SK-N-SH (cell line): ENCODE data around the gene POPDC3. TPM values are rescaled to one million over a fixed set of nuclear protein-coding genes. Genes with fewer than 3 reads are reported as not detected.

Experiments used
- CTCF ChIA-PET: fragments of 300-600, 350-600 bp; formaldehyde crosslinking; extraction: SDS; loops from one replicate; lab custom pipeline; 2021; lab: Yijun Ruan, JAX
- POLR2A ChIA-PET: fragments of 350-600 bp; sonication (Branson Sonifier 250); formaldehyde crosslinking; extraction: SDS; loops from one replicate; lab custom pipeline; 2020; ENCODE audit warnings: antibody characterized with exemption, inconsistent platforms; lab: Yijun Ruan, JAX
- DNase-seq: peaks from one replicate; pipeline ENCODE4 v3.0.0; 2012
- H2AFZ ChIP-seq: fragments of 200-600 bp; sonication (generic); 2 replicates; pipeline ENCODE4 v1.8.1; 2016; ENCODE audit warnings: antibody characterized with exemption, mild to moderate bottlenecking, low read depth
- H3F3A ChIP-seq: fragments of 200-600 bp; sonication (generic); replicated peaks from 2 replicates; pipeline ENCODE3; 2016; ENCODE audit warnings: antibody characterized with exemption, mild to moderate bottlenecking; ENCODE audit not compliant: insufficient read depth
- H3K27ac ChIP-seq, 2 experiments: fragments of 200-500 bp in 1 of 2; fragments of 200-600 bp in 1 of 2; sonication (Bioruptor generic) in 1 of 2; sonication (generic), shearing (Covaris generic) in 1 of 2; 2 replicates each; pipeline versions ENCODE4 v1.5.1 to v1.6.1; 2014 to 2016; ENCODE audit warnings: low read depth in 2 of 2, inconsistent platforms in 1 of 2, low read length in 1 of 2, mild to moderate bottlenecking in 1 of 2, mixed read lengths in 1 of 2
- H3K27me3 ChIP-seq: fragments of 200-600 bp; sonication (generic), shearing (Covaris generic); 2 replicates; pipeline ENCODE4 v1.6.1; 2016; ENCODE audit warnings: mixed run types; ENCODE audit not compliant: insufficient read depth
- H3K36me3 ChIP-seq, 2 experiments: fragments of 200-500 bp in 1 of 2; fragments of 200-600 bp in 1 of 2; sonication (Bioruptor generic) in 1 of 2; sonication (generic) in 1 of 2; replicated peaks in 1 of 2; 2 replicates each; pipeline versions ENCODE3 to v1.5.1; 2014 to 2016; ENCODE audit warnings: low read length in 1 of 2, mild to moderate bottlenecking in 1 of 2; ENCODE audit not compliant: insufficient read depth in 2 of 2, control insufficient read depth in 1 of 2
- H3K4me1 ChIP-seq, 2 experiments: fragments of 200-500 bp in 1 of 2; fragments of 200-600 bp in 1 of 2; sonication (Bioruptor generic) in 1 of 2; sonication (generic), shearing (Covaris generic) in 1 of 2; 2 replicates each; pipeline versions ENCODE4 v1.5.1 to v1.6.1; 2014 to 2016; ENCODE audit warnings: low read depth in 1 of 2, low read length in 1 of 2, mixed run types in 1 of 2; ENCODE audit not compliant: insufficient read depth in 2 of 2, control insufficient read depth in 1 of 2
- H3K4me2 ChIP-seq: fragments of 200-600 bp; sonication (generic), shearing (Covaris generic); 2 replicates; pipeline ENCODE4 v1.6.1; 2017; ENCODE audit warnings: mixed run types
- H3K4me3 ChIP-seq, 2 experiments: fragments of 200-500 bp in 1 of 2; fragments of 200-600 bp in 1 of 2; sonication (Bioruptor generic) in 1 of 2; sonication (generic), shearing (Covaris generic) in 1 of 2; 2 replicates each; pipeline versions ENCODE4 v1.5.1 to v1.8.1; 2014 to 2016; ENCODE audit warnings: low read depth in 2 of 2, inconsistent platforms in 1 of 2, low read length in 1 of 2, mild to moderate bottlenecking in 1 of 2, mixed read lengths in 1 of 2, moderate library complexity in 1 of 2
- H3K79me2 ChIP-seq: fragments of 200-600 bp; sonication (generic); 2 replicates; pipeline ENCODE4 v1.8.1; 2017; ENCODE audit warnings: mild to moderate bottlenecking; ENCODE audit not compliant: insufficient read depth
- H3K9ac ChIP-seq: fragments of 200-600 bp; sonication (generic); 2 replicates; pipeline ENCODE4 v1.6.1; 2017; ENCODE audit warnings: mixed run types
- H3K9me2 ChIP-seq: fragments of 200-600 bp; sonication (generic); 2 replicates; pipeline ENCODE4 v1.6.1; 2017; ENCODE audit warnings: mixed run types
- H3K9me3 ChIP-seq: fragments of 200-600 bp; sonication (generic); 2 replicates; pipeline ENCODE4 v1.6.1; 2017; ENCODE audit warnings: mixed run types, mild to moderate bottlenecking, moderate library complexity
- H4K20me1 ChIP-seq: fragments of 200-600 bp; sonication (generic); 2 replicates; pipeline ENCODE4 v1.6.1; 2017; ENCODE audit warnings: mild to moderate bottlenecking, mixed run types; ENCODE audit not compliant: insufficient read depth
- EZH2phosphoT487 ChIP-seq: fragments of 200-600 bp; sonication (generic); IDR thresholded peaks from 2 replicates; pipeline ENCODE4 v1.6.1; 2017; ENCODE audit warnings: low read depth, mixed run types, mild to moderate bottlenecking, antibody characterized with exemption, moderate library complexity, borderline replicate concordance
- GABPA ChIP-seq: IDR thresholded peaks from 2 replicates; pipeline ENCODE4 v1.4.0; 2012; ENCODE audit warnings: low read depth, mild to moderate bottlenecking
- JUND ChIP-seq: IDR thresholded peaks from 2 replicates; pipeline ENCODE4 v1.4.0; 2012
- NFIC ChIP-seq: IDR thresholded peaks from 2 replicates; pipeline ENCODE4 v1.4.0; 2012; ENCODE audit warnings: borderline replicate concordance
- POLR2AphosphoS5 ChIP-seq: IDR thresholded peaks from 2 replicates; pipeline ENCODE4 v1.6.1; 2012; ENCODE audit warnings: low read depth, low read length
- RAD21 ChIP-seq: IDR thresholded peaks from 2 replicates; pipeline ENCODE4 v1.6.1; 2012; ENCODE audit warnings: mild to moderate bottlenecking, low read length
- RFX5 ChIP-seq: IDR thresholded peaks from 2 replicates; pipeline ENCODE4 v1.6.1; 2012; ENCODE audit warnings: mild to moderate bottlenecking, improper control_type of control experiment, low read length
- RXRA ChIP-seq: IDR thresholded peaks from 2 replicates; pipeline ENCODE4 v1.4.0; 2012; ENCODE audit warnings: low read depth, mild to moderate bottlenecking, borderline replicate concordance
- SIN3A ChIP-seq: IDR thresholded peaks from 2 replicates; pipeline ENCODE4 v1.6.1; 2012; ENCODE audit warnings: low read depth, mild to moderate bottlenecking, low read length, moderate library complexity, borderline replicate concordance
- TAF1 ChIP-seq: IDR thresholded peaks from 2 replicates; pipeline ENCODE4 v1.6.1; 2012; ENCODE audit warnings: low read depth, mild to moderate bottlenecking, low read length, moderate library complexity, borderline replicate concordance
- YY1 ChIP-seq: IDR thresholded peaks from 2 replicates; pipeline ENCODE4 v1.4.0; 2012; ENCODE audit warnings: low read depth, mild to moderate bottlenecking
- WGBS: methylation state at CpG from one replicate; pipeline ENCODE4 v1.1.6; 2017; ENCODE audit warnings: low lambda C conversion rate; 5-methylcytosine and 5-hydroxymethylcytosine counted together
- polyA plus RNA-seq, 3 experiments: library from polyadenylated mRNA; depleted of rRNA; stranded (reverse); fragments of >200 nt; gene quantifications; 2 replicates each; pipeline ENCODE4 v1.2.3, GENCODE V29; 2012
- TF ChIP-seq, protein P1 (sequence below): IDR thresholded peaks from 2 replicates; pipeline ENCODE4 v1.6.1; 2012; ENCODE audit warnings: mild to moderate bottlenecking, low read depth, low read length, moderate library complexity
- TF ChIP-seq, protein P2 (sequence below): IDR thresholded peaks from 2 replicates; pipeline ENCODE4 v1.4.0; 2012; ENCODE audit warnings: low read depth, borderline replicate concordance
- TF ChIP-seq, protein P3 (sequence below): fragments of 150-350 bp; IDR thresholded peaks from 2 replicates; pipeline ENCODE4 v1.6.1; 2016; ENCODE audit warnings: mild to moderate bottlenecking, low read depth, low read length
- TF ChIP-seq, protein P4 (sequence below): fragments of 150-350 bp; IDR thresholded peaks from 2 replicates; pipeline ENCODE4 v1.6.1; 2017; ENCODE audit warnings: antibody characterized with exemption, low read length, low read depth, borderline replicate concordance
- TF ChIP-seq, protein P5 (sequence below): IDR thresholded peaks from 2 replicates; pipeline ENCODE4 v1.4.0; 2012; ENCODE audit warnings: low read depth

POPDC3 gene
- polyA plus RNA-seq, 1 of the 3 experiments (the other 2 are of a cell fraction), result 19.0 TPM

DNA sequence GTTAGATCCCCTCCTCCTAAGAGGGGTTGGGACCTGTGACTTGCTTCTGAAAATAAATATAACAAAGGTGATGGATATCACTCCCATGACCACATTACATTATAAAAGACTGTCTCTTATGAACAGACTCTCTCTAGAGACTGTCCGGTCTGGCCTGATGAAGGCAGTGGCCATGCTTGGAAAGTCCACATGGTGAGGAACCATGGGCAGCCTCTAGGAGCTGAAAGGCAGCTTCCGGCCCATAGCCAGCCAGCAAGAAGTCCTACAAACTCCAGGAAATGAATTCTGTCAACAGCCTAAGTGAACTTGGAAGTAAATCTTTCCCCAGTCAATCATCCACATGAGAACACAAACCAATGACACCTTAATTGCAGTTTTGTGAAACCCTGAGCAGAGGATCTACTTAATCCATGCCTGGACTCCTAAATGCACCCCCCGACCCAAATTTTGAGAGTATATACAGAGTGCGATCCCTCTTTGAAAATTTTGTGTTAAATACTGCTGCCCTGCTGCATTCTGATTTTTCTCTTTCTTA is 2.2 kb upstream of the POPDC3 start:
- CTCF ChIA-PET, result no interaction called here
- TF ChIP-seq, protein P1, sequence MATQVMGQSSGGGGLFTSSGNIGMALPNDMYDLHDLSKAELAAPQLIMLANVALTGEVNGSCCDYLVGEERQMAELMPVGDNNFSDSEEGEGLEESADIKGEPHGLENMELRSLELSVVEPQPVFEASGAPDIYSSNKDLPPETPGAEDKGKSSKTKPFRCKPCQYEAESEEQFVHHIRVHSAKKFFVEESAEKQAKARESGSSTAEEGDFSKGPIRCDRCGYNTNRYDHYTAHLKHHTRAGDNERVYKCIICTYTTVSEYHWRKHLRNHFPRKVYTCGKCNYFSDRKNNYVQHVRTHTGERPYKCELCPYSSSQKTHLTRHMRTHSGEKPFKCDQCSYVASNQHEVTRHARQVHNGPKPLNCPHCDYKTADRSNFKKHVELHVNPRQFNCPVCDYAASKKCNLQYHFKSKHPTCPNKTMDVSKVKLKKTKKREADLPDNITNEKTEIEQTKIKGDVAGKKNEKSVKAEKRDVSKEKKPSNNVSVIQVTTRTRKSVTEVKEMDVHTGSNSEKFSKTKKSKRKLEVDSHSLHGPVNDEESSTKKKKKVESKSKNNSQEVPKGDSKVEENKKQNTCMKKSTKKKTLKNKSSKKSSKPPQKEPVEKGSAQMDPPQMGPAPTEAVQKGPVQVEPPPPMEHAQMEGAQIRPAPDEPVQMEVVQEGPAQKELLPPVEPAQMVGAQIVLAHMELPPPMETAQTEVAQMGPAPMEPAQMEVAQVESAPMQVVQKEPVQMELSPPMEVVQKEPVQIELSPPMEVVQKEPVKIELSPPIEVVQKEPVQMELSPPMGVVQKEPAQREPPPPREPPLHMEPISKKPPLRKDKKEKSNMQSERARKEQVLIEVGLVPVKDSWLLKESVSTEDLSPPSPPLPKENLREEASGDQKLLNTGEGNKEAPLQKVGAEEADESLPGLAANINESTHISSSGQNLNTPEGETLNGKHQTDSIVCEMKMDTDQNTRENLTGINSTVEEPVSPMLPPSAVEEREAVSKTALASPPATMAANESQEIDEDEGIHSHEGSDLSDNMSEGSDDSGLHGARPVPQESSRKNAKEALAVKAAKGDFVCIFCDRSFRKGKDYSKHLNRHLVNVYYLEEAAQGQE, result no peak
- TF ChIP-seq GABPA (no peak), RXRA (no peak), RAD21 (no peak), TAF1 (no peak), NFIC (no peak), SIN3A (no peak), POLR2AphosphoS5 (no peak), YY1 (no peak), RFX5 (no peak), JUND (no peak), EZH2phosphoT487 (no peak)
- TF ChIP-seq, protein P2, sequence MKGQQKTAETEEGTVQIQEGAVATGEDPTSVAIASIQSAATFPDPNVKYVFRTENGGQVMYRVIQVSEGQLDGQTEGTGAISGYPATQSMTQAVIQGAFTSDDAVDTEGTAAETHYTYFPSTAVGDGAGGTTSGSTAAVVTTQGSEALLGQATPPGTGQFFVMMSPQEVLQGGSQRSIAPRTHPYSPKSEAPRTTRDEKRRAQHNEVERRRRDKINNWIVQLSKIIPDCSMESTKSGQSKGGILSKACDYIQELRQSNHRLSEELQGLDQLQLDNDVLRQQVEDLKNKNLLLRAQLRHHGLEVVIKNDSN, result no peak
- TF ChIP-seq, protein P3, sequence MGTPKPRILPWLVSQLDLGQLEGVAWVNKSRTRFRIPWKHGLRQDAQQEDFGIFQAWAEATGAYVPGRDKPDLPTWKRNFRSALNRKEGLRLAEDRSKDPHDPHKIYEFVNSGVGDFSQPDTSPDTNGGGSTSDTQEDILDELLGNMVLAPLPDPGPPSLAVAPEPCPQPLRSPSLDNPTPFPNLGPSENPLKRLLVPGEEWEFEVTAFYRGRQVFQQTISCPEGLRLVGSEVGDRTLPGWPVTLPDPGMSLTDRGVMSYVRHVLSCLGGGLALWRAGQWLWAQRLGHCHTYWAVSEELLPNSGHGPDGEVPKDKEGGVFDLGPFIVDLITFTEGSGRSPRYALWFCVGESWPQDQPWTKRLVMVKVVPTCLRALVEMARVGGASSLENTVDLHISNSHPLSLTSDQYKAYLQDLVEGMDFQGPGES, result no peak
- TF ChIP-seq, protein P4, sequence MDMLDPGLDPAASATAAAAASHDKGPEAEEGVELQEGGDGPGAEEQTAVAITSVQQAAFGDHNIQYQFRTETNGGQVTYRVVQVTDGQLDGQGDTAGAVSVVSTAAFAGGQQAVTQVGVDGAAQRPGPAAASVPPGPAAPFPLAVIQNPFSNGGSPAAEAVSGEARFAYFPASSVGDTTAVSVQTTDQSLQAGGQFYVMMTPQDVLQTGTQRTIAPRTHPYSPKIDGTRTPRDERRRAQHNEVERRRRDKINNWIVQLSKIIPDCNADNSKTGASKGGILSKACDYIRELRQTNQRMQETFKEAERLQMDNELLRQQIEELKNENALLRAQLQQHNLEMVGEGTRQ, result no peak
- TF ChIP-seq, protein P5, sequence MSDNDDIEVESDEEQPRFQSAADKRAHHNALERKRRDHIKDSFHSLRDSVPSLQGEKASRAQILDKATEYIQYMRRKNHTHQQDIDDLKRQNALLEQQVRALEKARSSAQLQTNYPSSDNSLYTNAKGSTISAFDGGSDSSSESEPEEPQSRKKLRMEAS, result no peak
- peaks cover 3% of the 10 kb centered on the region for H3K79me2 ChIP-seq
- no peaks in the 10 kb centered on the region for H3K27me3 ChIP-seq
- H3K36me3 ChIP-seq, result no peaks in the 10 kb centered on the region
- H4K20me1 ChIP-seq, result no peaks in the 10 kb centered on the region
- DNase-seq, result no peak
- POLR2A ChIA-PET, result no interaction called here
- peaks cover 38% of the 10 kb centered on the region for H3F3A ChIP-seq
- H3K4me2 ChIP-seq, result no peak overlapping the region
- H3K27ac ChIP-seq, result no peak overlapping the region
- no peak overlapping the region for H2AFZ ChIP-seq
- H3K9ac ChIP-seq, result no peak overlapping the region
- H3K4me3 ChIP-seq, result no peak overlapping the region
- no peaks in the 10 kb centered on the region; a peak in 2 of 4 replicates for H3K4me1 ChIP-seq
- no peaks in the 10 kb centered on the region for H3K9me3 ChIP-seq
- H3K9me2 ChIP-seq, result no peaks in the 10 kb centered on the region
- WGBS, result 94% methylated on average over 4 of the region's 4 CpGs
